Thyroid gland (tissue), 4 donors: Measurements from ENCODE around the gene SUSD5.

Experiments
- POLR2A ChIP-seq, 2 donors: fragments of 450-650 bp; IDR thresholded peaks; one replicate each; pipeline ENCODE4 v1.6.1; 2017; ENCODE audit warnings: antibody characterized with exemption in 2 of 2, mild to moderate bottlenecking in 2 of 2, moderate library complexity in 1 of 2
- TF ChIP-seq, protein P1 (sequence below), 6 experiments: fragments of 200-600 bp in 3 of 6; fragments of 450-650 bp in 3 of 6; sonication (generic) in 3 of 6; IDR thresholded peaks; one replicate each; pipeline ENCODE4 v1.5.1; 2016 to 2019; ENCODE audit warnings: antibody characterized with exemption in 6 of 6, mild to moderate bottlenecking in 2 of 6, inconsistent platforms in 1 of 6, moderate library complexity in 1 of 6

DNA sequence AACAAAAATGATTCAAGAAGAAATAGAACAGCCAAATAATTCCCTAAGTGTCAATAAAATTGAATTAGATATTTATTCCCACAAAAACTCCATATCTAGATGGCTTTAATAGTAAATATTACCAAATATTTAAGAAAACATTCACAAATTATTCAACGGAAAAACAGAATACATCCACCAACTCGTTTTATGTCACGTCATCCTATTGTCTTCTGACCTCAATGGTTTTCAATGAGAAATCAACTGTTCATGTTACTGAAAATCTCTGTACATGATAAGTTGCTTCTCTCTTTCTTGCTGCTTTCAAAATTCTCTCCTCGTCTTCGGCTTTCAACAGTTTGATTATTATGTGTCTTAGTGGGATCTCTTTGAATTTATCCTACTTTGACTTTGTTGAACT is 41.5 kb upstream of the SUSD5 start:
- no peak for TF ChIP-seq POLR2A (IDR thresholded peaks at IDR 0.05)
- TF ChIP-seq, protein P1, sequence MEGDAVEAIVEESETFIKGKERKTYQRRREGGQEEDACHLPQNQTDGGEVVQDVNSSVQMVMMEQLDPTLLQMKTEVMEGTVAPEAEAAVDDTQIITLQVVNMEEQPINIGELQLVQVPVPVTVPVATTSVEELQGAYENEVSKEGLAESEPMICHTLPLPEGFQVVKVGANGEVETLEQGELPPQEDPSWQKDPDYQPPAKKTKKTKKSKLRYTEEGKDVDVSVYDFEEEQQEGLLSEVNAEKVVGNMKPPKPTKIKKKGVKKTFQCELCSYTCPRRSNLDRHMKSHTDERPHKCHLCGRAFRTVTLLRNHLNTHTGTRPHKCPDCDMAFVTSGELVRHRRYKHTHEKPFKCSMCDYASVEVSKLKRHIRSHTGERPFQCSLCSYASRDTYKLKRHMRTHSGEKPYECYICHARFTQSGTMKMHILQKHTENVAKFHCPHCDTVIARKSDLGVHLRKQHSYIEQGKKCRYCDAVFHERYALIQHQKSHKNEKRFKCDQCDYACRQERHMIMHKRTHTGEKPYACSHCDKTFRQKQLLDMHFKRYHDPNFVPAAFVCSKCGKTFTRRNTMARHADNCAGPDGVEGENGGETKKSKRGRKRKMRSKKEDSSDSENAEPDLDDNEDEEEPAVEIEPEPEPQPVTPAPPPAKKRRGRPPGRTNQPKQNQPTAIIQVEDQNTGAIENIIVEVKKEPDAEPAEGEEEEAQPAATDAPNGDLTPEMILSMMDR (IDR thresholded peaks at IDR 0.05) = no peak
